SK-N-MC (cell line): ENCODE data around the gene CLTC.

Experiments
- EZH2 ChIP-seq: fragments of 200-600 bp; sonication (generic); IDR thresholded peaks from one replicate; pipeline ENCODE4 v1.6.1; 2017; ENCODE audit warnings: antibody characterized with exemption
- FOXP2 ChIP-seq: optimal IDR thresholded peaks from 2 replicates; pipeline ENCODE3; 2011; ENCODE audit warnings: mild to moderate bottlenecking, moderate library complexity; ENCODE audit not compliant: insufficient read depth; ENCODE audit errors: extremely low read length, control extremely low read depth
- POLR2AphosphoS5 ChIP-seq: IDR thresholded peaks from 2 replicates; pipeline ENCODE4 v1.6.1; 2012; ENCODE audit warnings: mild to moderate bottlenecking, low read depth, low read length, borderline replicate concordance

GRCh38 chr17:59730268-59730834, 110.7 kb downstream of the CLTC start:
- TF ChIP-seq POLR2AphosphoS5 (no peak), EZH2 (no peak), FOXP2 (no peak)
